GM19351 (cell line): ENCODE data around the gene RMI2.
"Not testable (repeated sequence)": the region's sequence is repeated elsewhere in the genome, so short reads cannot be mapped to it uniquely, and the experiment has no call there.

Source experiments
- ATAC-seq: cut with Tn5 transposase; IDR thresholded peaks from one replicate; pipeline ENCODE4 v1.9.1; 2021; ENCODE audit warnings: mild to moderate bottlenecking, moderate library complexity; ENCODE audit not compliant: unreplicated experiment

RMI2 gene

DNA sequence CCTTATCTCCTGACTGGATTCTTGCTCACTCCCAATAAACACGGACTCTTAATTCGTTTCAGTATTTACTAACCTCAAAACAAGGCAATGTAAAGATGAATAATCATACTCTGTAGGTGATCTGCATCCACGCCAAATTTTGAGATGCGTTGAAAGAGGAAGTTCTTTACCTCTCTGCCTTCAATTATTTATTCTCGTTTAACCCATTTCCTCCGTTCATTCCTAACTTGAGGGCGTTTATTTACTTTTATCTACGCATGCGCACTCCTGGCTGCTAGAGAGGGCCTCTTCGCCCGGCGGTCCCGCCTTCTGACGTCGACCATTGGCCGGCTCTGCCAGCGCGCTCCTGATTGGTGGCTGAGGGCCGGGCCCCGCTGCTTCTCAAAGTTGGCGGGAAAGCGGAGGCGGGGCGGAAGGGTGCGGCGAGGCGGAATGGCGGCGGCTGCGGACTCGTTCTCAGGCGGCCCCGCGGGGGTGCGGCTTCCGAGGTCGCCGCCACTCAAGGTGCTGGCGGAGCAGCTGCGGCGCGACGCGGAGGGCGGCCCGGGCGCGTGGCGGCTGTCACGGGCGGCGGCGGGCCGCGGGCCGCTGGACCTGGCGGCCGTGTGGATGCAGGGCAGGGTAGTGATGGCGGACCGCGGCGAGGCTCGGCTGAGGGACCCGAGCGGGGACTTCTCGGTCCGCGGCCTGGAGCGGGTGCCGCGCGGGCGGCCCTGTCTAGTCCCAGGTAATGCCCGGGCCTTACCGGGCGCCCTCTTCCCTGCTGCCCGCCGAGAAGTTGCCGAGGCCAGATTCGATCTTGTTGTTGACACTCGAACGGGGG, at the start of gene RMI2:
RMI2 (plus strand) TSS at position 420 of the 823 bp plus-strand sequence; CDS start at position 433, 13 bp downstream.
- peak; percentile 98 for ATAC-seq

DNA sequence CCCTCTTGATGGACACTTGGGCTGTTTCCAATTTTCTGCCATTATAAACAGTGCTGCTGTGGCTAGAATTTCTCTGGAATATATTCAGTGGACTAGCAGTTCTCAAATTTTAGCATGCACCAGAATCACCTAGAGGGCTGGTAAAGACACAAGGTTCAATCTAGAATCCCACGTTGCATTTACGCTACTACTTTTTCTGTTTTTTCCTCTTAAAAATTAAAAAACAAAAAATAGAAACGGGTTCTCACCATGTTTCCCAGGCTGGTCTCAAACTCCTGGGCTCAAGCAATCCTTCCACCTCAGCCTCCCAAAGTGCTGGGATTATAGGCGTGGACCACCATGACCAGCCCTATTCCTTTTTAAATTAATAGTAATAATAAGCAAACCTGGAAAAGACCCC, 49.6 kb upstream of the RMI2 start:
- no peak for ATAC-seq

DNA sequence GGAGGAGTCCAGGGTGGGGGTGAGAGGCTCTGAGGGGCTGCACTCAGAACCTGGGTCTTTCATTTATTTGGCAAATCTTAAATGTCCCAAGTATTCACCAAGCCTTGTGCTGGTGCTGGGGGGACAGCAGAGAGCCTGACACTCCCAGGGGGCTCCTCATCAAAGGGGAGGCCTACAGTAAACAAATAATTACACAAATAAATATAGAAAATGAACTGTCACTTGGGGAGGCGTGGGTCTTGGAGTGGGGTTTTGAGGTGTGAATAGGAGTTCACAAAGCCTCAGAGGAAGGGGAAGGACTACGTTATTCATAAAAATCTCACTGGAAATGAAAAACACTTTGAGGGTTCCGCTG, 48.9 kb upstream of the RMI2 start:
- no peak for ATAC-seq

DNA sequence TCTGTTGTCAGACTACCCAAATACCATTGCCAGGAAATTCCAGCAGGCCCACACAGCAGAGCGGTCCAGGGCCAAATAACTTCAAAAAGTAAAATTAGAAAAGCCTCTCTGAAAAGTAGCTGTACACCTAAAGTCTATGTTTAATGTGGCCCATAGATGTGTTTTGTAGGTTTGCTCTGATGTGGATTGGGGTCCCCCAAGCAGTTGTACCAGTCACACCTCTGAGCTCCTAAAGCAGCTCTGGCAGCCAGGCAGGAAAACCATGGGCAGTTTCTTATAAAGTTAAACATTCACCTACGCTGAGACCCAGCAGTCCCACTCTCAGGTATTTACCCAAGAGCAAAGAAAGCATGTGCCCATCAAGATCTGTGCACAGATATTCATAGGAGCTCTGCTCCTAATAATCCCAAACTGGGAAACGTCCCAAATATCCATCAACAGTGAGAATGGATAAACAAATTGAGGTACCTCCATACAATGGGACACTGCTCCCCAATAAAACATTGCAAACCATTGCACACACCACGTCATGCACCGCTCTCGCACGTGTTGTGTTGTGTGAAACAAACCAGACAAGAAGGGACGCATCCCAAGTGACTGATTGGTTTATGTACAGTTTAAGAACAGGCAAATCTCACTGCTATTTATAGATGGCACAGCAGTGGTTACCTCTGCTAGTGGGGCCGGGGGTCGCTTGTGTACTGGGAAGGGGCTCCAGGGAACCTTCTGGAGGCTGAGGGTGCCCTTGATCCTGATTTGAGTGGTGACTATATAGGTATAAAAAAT, 48.4 kb upstream of the RMI2 start:
- peak; percentile 26 for ATAC-seq

DNA sequence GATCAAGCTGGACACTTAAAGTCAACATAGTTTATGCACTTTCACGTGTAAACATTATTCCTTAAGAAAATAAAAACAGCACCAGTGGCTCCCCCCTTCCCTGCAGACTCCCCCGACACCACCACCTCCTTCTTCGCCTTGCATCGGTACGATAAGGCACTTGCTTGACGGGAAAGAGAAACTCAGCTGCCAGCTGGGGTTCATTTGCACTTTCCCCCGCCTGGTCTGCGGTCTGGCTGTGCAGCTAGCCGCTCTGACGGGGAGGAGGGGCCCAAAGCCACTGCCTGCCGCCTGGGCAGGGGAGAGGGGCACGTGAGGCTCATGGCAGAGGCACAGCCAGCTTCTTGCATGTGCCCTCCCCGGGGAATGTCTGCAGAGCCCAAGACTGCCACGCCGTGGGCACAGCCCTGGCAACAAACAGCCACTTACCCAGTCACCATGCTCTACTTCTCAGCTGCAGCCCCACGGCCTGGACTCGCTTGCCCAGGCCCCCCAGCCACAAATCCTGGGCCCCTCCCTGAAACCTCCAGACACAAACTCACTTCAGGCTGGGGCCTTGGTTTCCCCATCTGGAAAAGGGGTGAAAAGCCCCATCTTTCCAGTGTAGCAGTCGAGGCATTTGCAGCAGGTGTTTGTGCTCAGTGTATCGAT, 47.6 kb upstream of the RMI2 start:
- peak; percentile 74 for ATAC-seq

DNA sequence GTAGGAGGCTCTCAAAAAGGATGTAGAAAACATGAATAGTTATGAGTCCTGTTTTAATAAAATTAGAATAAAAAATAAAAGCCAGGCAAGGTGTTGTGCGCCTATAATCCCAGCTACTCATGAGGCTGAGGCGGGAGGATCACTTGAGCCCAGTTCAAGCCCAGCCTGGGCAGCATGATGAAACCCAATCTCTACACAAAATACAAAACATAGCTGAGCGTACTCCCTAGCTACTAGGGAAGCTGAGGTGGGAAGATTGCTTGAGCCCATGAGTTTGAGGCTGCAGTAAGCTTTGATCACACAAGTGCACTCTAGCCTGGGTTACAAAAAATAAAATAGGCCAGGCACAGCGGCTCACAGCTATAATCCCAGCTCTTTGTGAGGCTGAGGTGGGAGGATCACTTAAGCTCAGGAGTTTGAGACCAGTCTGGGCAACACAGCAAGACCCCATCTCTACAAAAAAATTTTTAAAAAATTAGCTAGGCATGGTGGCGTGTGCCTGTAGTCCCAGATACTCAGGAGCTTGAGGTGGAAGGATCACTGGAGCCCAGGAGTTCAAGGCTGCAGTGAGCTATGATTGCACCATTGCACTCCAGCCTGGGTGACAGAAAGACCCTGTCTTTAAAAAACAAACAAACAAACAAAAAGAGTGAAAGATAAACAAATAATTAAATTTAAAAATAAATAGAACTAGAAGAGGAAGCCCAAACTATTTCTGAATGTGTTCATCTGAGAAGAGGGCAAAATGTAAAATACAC, 46.9 kb upstream of the RMI2 start:
- no peak for ATAC-seq

DNA sequence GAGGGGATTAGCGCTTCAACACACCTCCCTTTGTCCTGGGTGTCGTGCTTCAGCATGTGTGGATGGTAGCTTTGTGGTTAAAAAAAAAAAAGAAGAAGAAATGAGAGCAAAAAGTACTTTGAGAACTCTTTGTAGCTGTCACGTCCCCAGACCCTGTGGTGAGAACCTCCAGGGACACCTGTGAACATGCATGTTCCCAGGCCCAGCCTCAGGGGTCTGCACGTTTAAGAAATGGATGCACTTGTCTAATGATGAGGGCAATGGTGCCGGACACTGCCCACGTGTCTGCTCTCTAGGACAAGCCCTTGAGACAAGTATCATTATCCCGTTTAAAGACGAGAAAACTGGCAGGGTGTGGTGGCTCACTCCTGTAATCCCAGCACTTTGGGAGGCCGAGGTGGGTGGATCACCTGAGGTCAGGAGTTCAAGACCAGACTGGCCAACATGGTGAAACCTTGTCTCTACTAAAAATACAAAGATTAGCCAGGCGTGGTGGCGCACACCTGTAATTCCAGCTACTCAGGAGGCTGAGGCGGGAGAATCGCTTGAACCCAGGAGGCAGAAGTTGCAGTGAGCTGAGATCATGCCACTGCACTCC, 46.2 kb upstream of the RMI2 start:
- ATAC-seq, result not testable (repeated sequence)

DNA sequence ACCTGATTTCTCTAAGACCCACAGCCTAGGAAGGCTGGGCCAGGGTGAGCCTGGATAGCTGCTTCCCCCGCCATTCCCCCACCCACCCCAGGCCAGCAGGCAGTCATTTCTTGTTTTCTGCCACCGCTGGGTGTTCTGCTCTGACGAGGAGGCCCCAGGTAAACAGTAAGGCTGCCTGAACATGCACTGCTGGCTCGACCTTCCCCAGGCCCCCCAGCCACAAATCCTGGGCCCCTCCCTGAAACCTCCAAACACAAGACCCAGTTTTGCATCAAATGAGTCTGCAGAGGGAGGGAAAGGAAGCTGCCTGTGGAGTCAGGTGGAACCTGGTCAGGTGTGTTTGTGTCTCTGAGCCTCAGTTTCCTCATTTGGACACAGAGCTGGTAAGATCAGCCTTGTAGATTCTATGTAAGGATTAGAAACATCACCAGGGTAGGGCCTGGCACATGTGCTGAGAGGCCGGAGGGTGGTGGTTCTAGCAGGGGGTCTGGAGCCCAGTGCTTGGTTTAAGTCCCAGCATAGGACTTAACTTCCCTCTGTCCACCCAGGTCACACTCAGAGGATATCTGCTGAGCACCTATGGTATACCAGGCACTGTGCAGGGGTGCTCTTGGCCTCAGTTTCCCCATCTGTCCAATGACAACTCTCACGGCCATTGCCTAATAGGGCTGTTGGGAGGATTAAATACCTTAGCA, 45.2 kb upstream of the RMI2 start:
- no peak for ATAC-seq

DNA sequence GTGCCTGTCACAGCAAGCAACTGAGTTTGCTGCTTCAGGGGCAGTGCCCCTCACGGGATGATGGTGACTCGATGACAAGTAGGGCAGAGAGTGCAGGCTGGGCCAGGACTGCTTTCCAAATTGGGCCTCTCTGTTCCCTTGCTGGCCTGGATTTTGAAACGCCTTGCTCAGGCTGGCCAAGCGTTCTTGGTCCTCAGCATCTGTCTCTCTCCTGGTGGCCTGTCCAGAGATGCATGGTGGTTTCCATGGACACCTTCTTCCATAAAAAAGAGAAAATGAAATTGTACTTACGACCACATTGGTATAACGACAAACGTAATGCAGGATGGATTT, 44.7 kb upstream of the RMI2 start:
- no peak for ATAC-seq

DNA sequence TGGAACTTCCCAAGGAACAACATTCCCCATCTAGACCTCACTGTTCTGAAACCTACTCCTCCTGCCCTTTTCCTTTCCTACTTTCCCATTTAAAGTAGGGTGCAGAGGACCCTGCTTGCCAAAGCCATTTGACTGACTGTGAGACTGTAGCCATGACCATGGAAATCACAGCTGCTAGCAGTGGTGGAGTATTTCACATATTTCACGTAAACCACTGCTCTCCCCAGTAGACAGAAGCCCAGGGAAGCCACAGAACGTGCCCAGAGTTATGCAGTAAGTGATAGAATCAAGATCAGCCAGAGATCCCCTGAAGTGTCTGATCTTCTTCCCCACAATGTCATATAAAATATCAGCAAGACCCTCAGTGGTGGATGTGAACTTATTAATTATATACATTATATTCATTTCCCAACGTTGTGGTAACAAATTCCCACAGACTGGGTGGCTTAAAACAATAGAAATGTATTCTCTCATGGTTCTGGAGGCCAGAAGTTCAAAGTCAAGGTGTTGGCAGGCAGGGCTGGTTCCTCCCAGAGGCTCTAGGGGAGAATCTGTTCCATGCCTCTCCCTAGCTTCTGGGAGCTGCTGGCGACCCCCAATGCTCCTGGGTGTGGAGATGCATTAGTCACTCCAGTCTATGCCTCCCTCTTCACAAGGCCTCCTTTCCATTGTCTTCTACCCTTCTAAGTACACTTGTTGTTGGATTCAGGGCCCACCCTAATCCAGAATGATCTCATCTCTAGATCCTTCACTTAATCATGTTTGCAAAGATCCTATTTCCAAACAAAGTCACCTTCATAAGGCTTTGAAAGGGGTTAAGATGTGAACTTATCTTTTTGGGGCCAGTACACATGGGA, 43.4 kb upstream of the RMI2 start:
- ATAC-seq, result no peak

DNA sequence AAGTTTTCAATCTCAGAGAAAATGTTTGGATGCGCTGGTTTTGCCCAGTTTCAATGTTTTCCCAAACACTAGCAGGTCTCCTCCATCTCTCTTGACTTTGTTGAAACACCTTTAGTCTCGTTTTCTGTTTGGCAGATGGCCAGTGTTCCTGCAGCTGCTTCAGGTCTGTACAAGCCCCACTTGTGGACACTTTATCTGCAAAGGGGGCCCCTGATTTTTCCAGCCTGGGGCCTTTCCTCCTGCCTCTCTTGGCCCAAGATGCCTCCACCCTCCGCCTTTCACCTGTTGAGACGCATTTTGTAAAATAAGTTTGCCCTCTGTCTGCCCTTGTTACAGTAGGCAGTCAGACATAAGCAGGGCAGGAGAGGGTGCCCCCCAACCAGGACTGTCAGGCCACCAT, 42.3 kb upstream of the RMI2 start:
- no peak for ATAC-seq

DNA sequence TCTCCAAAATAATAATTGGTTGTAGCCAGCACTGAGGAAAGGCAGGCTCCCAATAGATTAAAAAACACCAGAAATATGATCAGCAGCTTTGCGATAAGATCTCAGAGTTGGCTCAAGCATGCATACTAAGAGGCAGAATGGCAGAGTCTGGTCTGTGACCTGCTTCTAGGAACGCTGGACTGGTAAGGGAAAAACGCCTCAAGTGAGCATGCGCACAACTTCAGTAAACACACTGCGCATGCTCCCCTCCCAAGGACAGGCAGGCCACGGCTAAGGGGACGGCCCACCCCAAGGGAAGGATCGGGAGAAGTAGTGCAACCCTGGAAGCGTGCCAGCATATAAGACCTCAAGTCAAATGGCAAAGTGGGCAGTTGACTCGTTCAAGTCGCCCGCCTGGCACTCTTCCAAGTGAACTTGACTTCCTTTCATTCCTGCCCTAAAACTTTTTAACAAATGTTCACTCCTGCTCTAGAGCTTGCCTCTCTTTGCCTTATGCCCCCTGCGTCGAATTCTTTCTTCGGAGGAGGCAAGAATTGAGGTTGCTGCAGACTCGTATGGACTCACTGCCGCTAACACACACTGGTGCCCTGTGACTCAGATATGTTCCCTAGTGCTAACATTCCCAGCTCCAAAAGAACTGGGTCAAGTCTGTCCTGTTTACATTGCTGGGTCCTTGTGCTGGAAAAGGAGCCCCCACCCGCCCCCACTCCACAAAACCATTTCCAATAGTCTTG, 41.7 kb upstream of the RMI2 start:
- ATAC-seq, result no peak

DNA sequence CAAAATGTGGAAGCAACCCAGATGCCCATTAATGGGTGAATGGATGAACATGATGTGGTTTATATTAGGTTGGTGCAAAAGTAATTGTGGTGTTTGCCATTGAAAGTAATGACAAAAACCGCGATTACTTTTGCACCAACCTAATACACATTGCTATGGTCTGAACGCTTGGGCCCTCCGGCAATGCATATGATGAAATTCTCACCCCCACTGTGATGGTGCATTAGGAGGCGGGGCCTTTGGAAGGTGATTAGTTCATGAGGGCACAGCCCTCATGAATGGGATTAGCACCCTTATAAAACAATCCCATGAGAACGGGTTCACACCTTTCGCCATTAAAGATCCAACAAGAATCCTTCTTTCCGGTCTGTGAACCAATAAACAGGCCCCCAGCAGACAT, 38.9 kb upstream of the RMI2 start:
- no peak for ATAC-seq

DNA sequence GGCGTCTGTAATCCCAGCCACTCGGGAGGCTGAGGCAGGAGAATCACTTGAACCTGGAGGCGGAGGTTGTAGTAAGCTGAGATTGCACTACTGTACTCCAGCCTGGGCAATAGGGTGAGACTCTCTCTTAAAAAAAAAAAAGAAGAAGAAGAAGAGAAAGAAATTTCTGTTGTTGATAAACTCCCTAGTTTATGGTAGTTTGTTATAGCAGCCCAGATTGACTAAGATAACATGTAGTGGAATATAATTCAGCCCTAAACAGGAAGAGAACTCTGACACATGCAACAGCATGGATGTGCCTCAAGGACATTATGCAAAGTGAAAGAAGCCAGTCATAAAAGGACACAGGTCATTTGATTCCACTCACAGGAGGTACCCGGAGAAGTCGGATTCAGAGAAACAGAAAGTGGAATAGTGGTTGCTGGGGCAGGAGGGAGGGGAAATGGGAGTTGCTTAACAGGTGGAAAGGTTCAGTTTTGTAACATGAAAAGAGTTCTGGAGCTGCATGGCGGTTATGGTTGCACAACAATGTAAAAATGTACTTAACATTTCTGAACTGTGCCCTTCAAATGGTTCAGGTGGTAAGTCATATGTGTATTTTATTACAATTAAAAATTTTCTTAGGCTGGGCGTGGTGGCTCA, 38.1 kb upstream of the RMI2 start:
- ATAC-seq, result no peak

DNA sequence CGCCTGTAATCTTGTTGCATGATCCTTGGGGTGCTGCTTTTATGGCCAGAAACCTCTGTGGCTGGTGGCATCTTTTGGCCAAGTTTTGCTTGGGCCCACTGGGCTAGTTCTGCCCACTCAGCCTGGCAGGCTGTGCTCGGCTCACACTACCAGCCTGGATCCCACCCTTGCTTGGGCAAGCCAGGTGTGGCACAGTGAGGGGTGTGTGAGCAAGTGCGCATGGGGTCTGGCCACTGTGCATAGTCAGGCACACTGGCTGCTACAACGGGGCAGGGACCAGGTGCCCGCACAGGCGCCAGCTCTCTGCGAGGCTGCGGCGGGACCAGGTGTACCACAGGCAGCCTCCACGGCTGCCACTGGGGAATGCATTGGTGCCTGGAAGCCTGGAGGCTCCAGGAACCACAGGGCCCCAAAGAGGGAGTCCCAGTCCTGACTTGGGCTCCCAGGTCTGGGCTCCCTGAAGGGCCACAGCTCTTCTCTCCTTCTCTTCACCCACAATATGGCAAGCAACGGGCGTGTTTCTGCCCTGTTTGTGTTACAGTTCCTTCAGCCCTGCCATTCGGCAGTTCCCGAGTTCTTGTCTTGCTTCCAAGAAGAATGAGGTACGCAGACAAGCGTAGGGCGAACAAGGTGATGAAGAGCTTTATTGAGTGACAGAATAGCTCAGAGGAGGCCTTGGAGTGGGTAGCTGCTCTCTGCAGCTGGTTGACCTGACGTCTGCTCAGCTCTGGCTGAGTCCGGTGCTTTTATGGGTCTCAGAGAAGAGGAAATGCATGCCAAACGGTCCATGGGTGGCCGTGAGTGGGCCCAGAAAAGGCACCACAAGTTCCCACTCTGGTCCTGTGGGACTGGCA, 37.4 kb upstream of the RMI2 start:
- no peak for ATAC-seq

DNA sequence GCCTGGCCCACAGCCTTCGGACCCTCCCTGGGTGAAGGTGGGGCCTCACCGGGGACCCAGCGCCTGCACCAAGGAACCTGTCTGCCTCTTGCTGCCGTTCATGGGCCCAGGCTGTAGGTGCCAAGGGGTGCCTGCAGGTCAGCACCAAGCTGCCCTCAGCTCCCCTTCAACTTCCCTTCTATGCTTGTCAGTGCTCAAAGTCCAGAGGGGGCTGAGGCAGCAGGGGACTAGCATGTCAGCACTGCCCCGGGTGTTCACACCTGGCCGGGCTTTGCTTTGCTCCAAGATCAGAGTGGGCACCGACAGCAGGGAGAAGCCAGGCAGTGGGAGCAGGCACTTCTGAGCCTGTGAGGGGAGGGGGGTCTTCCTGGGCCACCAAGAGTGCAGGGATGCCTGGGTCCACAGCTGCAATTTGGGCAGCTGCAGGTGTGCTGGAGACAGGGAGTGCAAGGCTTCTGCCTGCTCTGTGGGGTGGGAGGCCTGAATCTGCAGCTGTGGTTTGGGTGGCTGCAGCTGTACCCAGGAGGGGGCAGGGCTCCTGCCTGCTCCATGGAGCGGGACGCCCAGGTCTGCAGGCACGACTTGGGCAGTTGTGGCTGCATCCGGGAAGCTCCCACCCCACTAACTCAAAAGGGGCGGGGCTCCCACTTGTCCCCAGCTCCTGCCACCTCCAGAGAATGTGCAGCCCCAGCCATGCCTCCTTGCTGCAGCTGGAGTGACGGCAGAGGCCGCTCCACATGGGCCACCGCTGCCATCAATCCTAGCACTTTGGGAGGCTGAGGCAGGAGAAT, 36.6 kb upstream of the RMI2 start:
- no peak for ATAC-seq
